ENCODE measurements around the gene CDH22. TPM values are rescaled to one million over a fixed set of nuclear protein-coding genes. Genes with fewer than 3 reads are reported as not detected.

The CDH22 gene
- total RNA-seq, 6 experiments from 2014 or later, result not detected

- ATAC-seq, result peak; percentile 60 to 84 (median 76)
- TF ChIP-seq CTCF (IDR thresholded peaks at IDR 0.05) (no peak), POLR2A (IDR thresholded peaks at IDR 0.05) (no peak)
Measured at GRCh38 chr20:46206025-46206424, 102.3 kb downstream of the CDH22 start.

GRCh38 chr20:46205349-46205748, 102.9 kb downstream of the CDH22 start:
- H3K4me3 ChIP-seq, result no peak overlapping the region
- H3K9me3 ChIP-seq, result no peaks in the 10 kb centered on the region
- H3K4me1 ChIP-seq, result no peaks in the 10 kb centered on the region
- intact Hi-C loops (cut with DNase I), result no loop called here
- TF ChIP-seq POLR2A (IDR thresholded peaks at IDR 0.05), result no peak
- no peak for TF ChIP-seq CTCF (IDR thresholded peaks at IDR 0.05)
- no peak overlapping the region for H3K27ac ChIP-seq
- ATAC-seq (peak in 1 of 4 donors; percentile 23), DNase-seq (no peak)
- H3K27me3 ChIP-seq, result peaks cover 0 to 9% of the 10 kb centered on the region in 2 donors
- H3K36me3 ChIP-seq, result no peaks in the 10 kb centered on the region
- 12% methylated on average over 2 of the region's 3 CpGs for WGBS (ENCODE audit: insufficient coverage, low coverage, low lambda C conversion rate, missing lambda C conversion rate)

More at GRCh38 chr20:46206025-46206424, 102.3 kb downstream of the CDH22 start:
- Histone ChIP-seq H3K4me3 (no peak overlapping the region), H3K27ac (no peak overlapping the region), H3K4me1 (no peaks in the 10 kb centered on the region), H3K36me3 (no peaks in the 10 kb centered on the region), H3K27me3 (peaks cover 0 to 16% of the 10 kb centered on the region in 2 donors), H3K9me3 (no peaks in the 10 kb centered on the region)
- WGBS (ENCODE audit: insufficient coverage, low coverage, low lambda C conversion rate, missing lambda C conversion rate), result 8% methylated on average over 5 of the region's 5 CpGs
- peak in 2 of 3 donors; percentile 37 to 61 for DNase-seq
- intact Hi-C loops (cut with DNase I), result no loop called here

GRCh38 chr20:46204594-46205186, 103.6 kb downstream of the CDH22 start:
- no peaks in the 10 kb centered on the region for H3K36me3 ChIP-seq
- TF ChIP-seq POLR2A (IDR thresholded peaks at IDR 0.05) (no peak), CTCF (IDR thresholded peaks at IDR 0.05) (no peak)
- intact Hi-C loops (cut with DNase I), result no loop called here
- peaks cover 0 to 8% of the 10 kb centered on the region in 2 donors for H3K27me3 ChIP-seq
- DNase-seq (no peak), ATAC-seq (no peak)
- H3K4me3 ChIP-seq, result no peak overlapping the region
- no peak overlapping the region for H3K27ac ChIP-seq
- no peaks in the 10 kb centered on the region for H3K9me3 ChIP-seq
- 19% methylated on average over 4 of the region's 8 CpGs for WGBS (ENCODE audit: insufficient coverage, low coverage, low lambda C conversion rate, missing lambda C conversion rate)
- H3K4me1 ChIP-seq, result no peaks in the 10 kb centered on the region

- Histone ChIP-seq H3K36me3 (no peaks in the 10 kb centered on the region), H3K9me3 (no peaks in the 10 kb centered on the region), H3K4me1 (no peaks in the 10 kb centered on the region), H3K27me3 (peaks cover 0 to 8% of the 10 kb centered on the region in 2 donors), H3K4me3 (no peak overlapping the region), H3K27ac (no peak overlapping the region)
- 42% methylated on average over 3 of the region's 3 CpGs for WGBS (ENCODE audit: insufficient coverage, low coverage, low lambda C conversion rate, missing lambda C conversion rate)
- ATAC-seq (no peak), DNase-seq (no peak)
- intact Hi-C loops (cut with DNase I), result no loop called here
- no peak for TF ChIP-seq CTCF (IDR thresholded peaks at IDR 0.05)
- no peak for TF ChIP-seq POLR2A (IDR thresholded peaks at IDR 0.05)
Measured at GRCh38 chr20:46203510-46203837, 104.8 kb downstream of the CDH22 start.

Measured in right lobe of liver (tissue), 6 donors.